MM.1S (cell line): Measurements from ENCODE around the gene FGD2.

Source experiments
- DNase-seq: peaks from one replicate; pipeline ENCODE4 v3.0.0-alpha.2; 2015
- H2AFZ ChIP-seq: fragments of 300-600 bp; sonication (generic); 2 replicates; pipeline ENCODE4 v1.6.0; 2016; ENCODE audit warnings: antibody characterized with exemption, low read length
- H3F3A ChIP-seq: fragments of 300-600 bp; sonication (generic); 2 replicates; pipeline ENCODE4 v1.6.1; 2016; ENCODE audit warnings: mild to moderate bottlenecking, antibody characterized with exemption, low read length, moderate library complexity, mixed read lengths; ENCODE audit not compliant: insufficient read depth
- H3K27ac ChIP-seq: fragments of 300-600 bp; sonication (generic); 2 replicates; pipeline ENCODE4 v1.5.1; 2016; ENCODE audit warnings: mild to moderate bottlenecking, low read length
- H3K27me3 ChIP-seq: fragments of 300-600 bp; sonication (generic); replicated peaks from 2 replicates; pipeline ENCODE4 v1.6.0; 2016; ENCODE audit warnings: low read length; ENCODE audit not compliant: insufficient read depth
- H3K36me3 ChIP-seq: fragments of 300-600 bp; sonication (generic); replicated peaks from 2 replicates; pipeline ENCODE4 v1.6.1; 2016; ENCODE audit warnings: mild to moderate bottlenecking, low read length, mixed read lengths; ENCODE audit not compliant: insufficient read depth
- H3K4me1 ChIP-seq: fragments of 300-600 bp; sonication (generic); 2 replicates; pipeline ENCODE4 v1.6.1; 2016; ENCODE audit warnings: low read length, mixed read lengths
- H3K4me2 ChIP-seq: fragments of 300-600 bp; sonication (generic); 2 replicates; pipeline ENCODE4 v1.6.0; 2016; ENCODE audit warnings: low read depth, low read length
- H3K4me3 ChIP-seq: fragments of 300-600 bp; sonication (generic); 2 replicates; pipeline ENCODE4 v1.5.1; 2016; ENCODE audit warnings: low read length, mixed read lengths
- H3K79me2 ChIP-seq: fragments of 300-600 bp; sonication (generic); 2 replicates; pipeline ENCODE4 v1.6.1; 2016; ENCODE audit warnings: mixed run types, low read length, mixed read lengths
- H3K9ac ChIP-seq: fragments of 300-600 bp; sonication (generic); 2 replicates; pipeline ENCODE4 v1.6.1; 2016; ENCODE audit warnings: low read length, mixed read lengths
- H3K9me2 ChIP-seq: fragments of 300-600 bp; sonication (generic); replicated peaks from 2 replicates; pipeline ENCODE4 v1.6.1; 2016; ENCODE audit warnings: mild to moderate bottlenecking, low read length, mixed read lengths; ENCODE audit not compliant: insufficient read depth
- H3K9me3 ChIP-seq: fragments of 300-600 bp; sonication (generic); replicated peaks from 2 replicates; pipeline ENCODE4 v1.6.1; 2016; ENCODE audit warnings: mild to moderate bottlenecking, low read length, mixed read lengths; ENCODE audit not compliant: insufficient read depth
- H4K20me1 ChIP-seq: fragments of 300-600 bp; sonication (generic); 2 replicates; pipeline ENCODE4 v1.6.1; 2016; ENCODE audit warnings: mild to moderate bottlenecking, low read length, moderate library complexity, mixed read lengths; ENCODE audit not compliant: insufficient read depth
- CTCF ChIP-seq: fragments of 300-600 bp; sonication (generic); IDR thresholded peaks from 2 replicates; pipeline ENCODE4 v1.5.1; 2016; ENCODE audit warnings: antibody characterized with exemption, low read length, mixed read lengths
- EZH2 ChIP-seq: fragments of 300-600 bp; sonication (generic); optimal IDR thresholded peaks from 2 replicates; pipeline ENCODE3; 2017; ENCODE audit warnings: low read depth, mild to moderate bottlenecking, antibody characterized with exemption, low read length, mixed read lengths
- EZH2phosphoT487 ChIP-seq: fragments of 300-600 bp; sonication (generic); IDR thresholded peaks from 2 replicates; pipeline ENCODE4 v1.6.1; 2018; ENCODE audit warnings: antibody characterized with exemption, low read length

Gene FGD2

GRCh38 chr6:36980876-36981619, 24.4 kb upstream of the FGD2 start:
- H3K9ac ChIP-seq = no peak overlapping the region
- H3K4me2 ChIP-seq = no peak overlapping the region
- H3K27ac ChIP-seq = no peak overlapping the region
- H4K20me1 ChIP-seq = no peaks in the 10 kb centered on the region
- H3F3A ChIP-seq = no peaks in the 10 kb centered on the region
- peaks cover 10% of the 10 kb centered on the region for H3K4me1 ChIP-seq
- H3K9me2 ChIP-seq = no peaks in the 10 kb centered on the region
- no peak for DNase-seq
- peaks cover 71% of the 10 kb centered on the region for H3K79me2 ChIP-seq
- TF ChIP-seq EZH2 (no peak), EZH2phosphoT487 (no peak), CTCF (no peak)
- no peaks in the 10 kb centered on the region for H3K9me3 ChIP-seq
- no peak overlapping the region for H3K4me3 ChIP-seq
- no peak overlapping the region for H2AFZ ChIP-seq
- no peaks in the 10 kb centered on the region for H3K27me3 ChIP-seq
- H3K36me3 ChIP-seq = no peaks in the 10 kb centered on the region

- Histone ChIP-seq H4K20me1 (no peaks in the 10 kb centered on the region), H3K9me2 (no peaks in the 10 kb centered on the region), H3K27ac (no peak overlapping the region), H3K4me1 (peaks cover 10% of the 10 kb centered on the region), H3K79me2 (peaks cover 71% of the 10 kb centered on the region), H3F3A (0 out of 2 replicates have a peak, but pooled peaks cover 4% of the 10 kb centered on the region), H3K9ac (no peak overlapping the region), H2AFZ (no peak overlapping the region), H3K27me3 (no peaks in the 10 kb centered on the region), H3K4me2 (no peak overlapping the region), H3K4me3 (no peak overlapping the region), H3K9me3 (no peaks in the 10 kb centered on the region), H3K36me3 (no peaks in the 10 kb centered on the region)
- TF ChIP-seq EZH2 (no peak), CTCF (no peak), EZH2phosphoT487 (no peak)
- no peak for DNase-seq
These were observed 21.9 kb upstream of the FGD2 start for GRCh38 chr6:36983538-36983937.

- 0 out of 2 replicates have a peak, but pooled peaks cover 4% of the 10 kb centered on the region for H3F3A ChIP-seq
- H3K27me3 ChIP-seq = no peaks in the 10 kb centered on the region
- TF ChIP-seq EZH2 (no peak), CTCF (no peak), EZH2phosphoT487 (no peak)
- peaks cover 10% of the 10 kb centered on the region for H3K4me1 ChIP-seq
- no peak for DNase-seq
- no peak overlapping the region for H3K27ac ChIP-seq
- peaks cover 61% of the 10 kb centered on the region for H3K79me2 ChIP-seq
- H3K4me3 ChIP-seq = peak overlapping the region; percentile 100
- H2AFZ ChIP-seq = no peak overlapping the region
- peak overlapping the region; percentile 99 for H3K9ac ChIP-seq
- no peaks in the 10 kb centered on the region for H3K9me2 ChIP-seq
- no peaks in the 10 kb centered on the region for H3K36me3 ChIP-seq
- no peaks in the 10 kb centered on the region for H4K20me1 ChIP-seq
- H3K9me3 ChIP-seq = no peaks in the 10 kb centered on the region
- peak overlapping the region; percentile 66 for H3K4me2 ChIP-seq
These were observed 20.7 kb upstream of the FGD2 start for GRCh38 chr6:36984581-36985416.
